HG03575 (cell line): Measurements from ENCODE around the gene RDM1.
"Not testable (repeated sequence)": the region's sequence is repeated elsewhere in the genome, so short reads cannot be mapped to it uniquely, and the experiment has no call there.

ENCODE experiments used
- ATAC-seq: cut with Tn5 transposase; IDR thresholded peaks from one replicate; pipeline ENCODE4 v1.9.1; 2021; ENCODE audit not compliant: unreplicated experiment, insufficient number of reproducible peaks, low FRiP score; ENCODE audit errors: extremely low read depth

The RDM1 gene

GRCh38 chr17:35906191-35906925 lies 24.2 kb downstream of the RDM1 start:
- no peak for ATAC-seq

DNA sequence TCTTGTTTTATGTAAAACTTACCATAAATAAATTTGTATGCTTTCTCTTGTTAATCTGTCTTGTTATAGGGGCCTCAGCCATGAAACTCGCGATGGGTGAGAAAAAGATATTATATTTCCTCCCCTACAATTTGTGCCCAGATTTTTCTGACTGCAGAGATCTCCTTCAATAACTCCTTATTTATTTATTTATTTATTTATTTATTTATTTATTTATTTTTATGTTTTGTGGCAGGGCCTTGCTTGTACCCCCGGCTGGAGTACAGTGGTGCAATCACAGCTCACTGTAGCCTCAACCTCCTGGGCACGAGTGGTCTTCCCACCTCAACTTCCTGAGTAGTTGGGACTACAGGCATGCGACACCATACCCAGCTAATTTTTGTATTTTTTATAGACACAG lies 27.1 kb downstream of the RDM1 start:
- no peak for ATAC-seq

GRCh38 chr17:35901631-35902175 lies 28.9 kb downstream of the RDM1 start:
- ATAC-seq, result no peak

- no peak for ATAC-seq
Observed at GRCh38 chr17:35900708-35901480, 29.7 kb downstream of the RDM1 start.

DNA sequence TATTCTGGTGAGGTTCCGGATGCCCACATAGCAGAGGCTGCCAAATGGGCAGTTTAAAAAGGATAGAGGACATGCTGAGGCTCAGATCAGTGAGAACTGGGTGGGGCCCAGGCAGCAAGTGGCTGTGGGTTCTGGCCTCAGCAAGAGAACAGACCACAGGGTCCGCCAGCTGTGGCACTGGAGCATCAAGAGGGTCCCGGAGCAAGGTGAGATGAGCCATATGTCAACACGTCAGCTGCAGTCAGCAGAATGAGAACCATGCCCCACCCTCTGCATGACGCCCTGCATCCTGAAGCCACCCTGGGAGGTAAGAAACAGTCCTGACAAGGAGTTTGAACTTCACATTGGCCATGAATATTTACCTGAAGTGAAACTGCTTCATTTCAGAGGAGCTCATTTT lies 30.3 kb downstream of the RDM1 start:
- ATAC-seq, result no peak

GRCh38 chr17:35898283-35899070 lies 32.1 kb downstream of the RDM1 start:
- no peak for ATAC-seq

- ATAC-seq, result not testable (repeated sequence)
Observed at GRCh38 chr17:35897772-35898171, 32.8 kb downstream of the RDM1 start.

DNA sequence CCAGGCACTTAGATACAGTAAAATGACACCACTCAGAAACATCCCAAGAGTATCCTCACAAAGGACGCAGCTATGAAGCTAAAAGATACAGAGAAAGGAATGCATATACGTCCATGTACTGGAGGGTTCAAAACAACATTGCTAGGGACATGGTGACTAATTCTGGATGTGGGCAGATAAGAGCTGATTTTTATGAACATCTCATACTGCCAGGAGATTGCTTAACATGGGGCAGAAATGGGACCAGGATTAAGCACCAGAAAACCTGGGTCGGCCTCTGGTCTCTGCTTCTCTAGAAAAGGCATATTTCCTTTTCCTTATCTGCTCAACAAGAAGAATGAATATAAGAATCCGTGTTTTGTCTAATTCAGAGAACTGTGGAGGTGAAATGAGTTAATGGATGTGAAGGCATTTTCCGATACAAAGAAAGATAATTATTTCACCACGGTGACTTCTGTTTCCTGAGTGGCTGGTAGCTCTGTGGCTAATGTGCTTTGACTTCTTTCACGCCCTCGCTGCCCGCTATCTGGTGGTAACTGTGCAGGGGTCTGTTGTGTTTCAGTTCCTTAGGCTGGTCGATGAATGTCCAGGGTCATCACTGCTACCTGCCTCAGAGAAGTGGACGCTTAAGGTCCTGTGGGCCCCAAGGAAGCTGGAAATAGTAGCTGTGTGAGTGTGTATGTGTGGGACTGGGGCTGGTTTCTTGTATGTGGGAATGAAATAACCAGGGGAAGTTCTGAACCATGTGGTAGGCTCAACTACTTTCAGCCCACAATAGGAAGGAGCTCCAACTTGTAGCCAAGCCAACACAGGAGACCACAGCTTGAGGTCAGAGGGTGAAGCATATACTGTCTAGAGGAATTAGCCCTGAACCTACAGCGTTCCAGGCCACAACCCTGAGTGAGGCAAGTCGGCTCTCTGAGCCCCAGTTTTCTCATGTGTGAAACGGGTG lies 34.7 kb downstream of the RDM1 start:
- no peak for ATAC-seq

DNA sequence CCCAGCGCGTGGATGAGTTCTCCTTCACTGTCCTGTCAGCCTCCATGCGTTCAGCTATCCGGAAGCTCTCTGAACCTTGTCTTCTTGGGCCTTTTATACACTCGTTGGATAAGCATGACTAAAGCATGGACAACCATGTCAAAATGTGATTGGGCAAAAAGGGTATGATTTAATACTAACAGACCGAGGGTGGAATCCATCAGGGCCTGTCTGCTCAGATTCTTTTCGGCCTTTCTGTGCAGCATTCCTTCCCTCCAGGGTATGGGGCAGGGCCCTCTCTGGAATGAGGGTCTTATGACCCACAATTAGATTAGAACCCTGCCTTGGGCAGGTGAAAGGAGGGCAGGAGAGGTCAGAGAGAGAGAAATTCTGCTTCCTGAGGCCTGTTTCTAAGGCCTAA lies 36.4 kb downstream of the RDM1 start:
- no peak for ATAC-seq

- ATAC-seq, result no peak
Observed at GRCh38 chr17:35893751-35894150, 36.8 kb downstream of the RDM1 start.

DNA sequence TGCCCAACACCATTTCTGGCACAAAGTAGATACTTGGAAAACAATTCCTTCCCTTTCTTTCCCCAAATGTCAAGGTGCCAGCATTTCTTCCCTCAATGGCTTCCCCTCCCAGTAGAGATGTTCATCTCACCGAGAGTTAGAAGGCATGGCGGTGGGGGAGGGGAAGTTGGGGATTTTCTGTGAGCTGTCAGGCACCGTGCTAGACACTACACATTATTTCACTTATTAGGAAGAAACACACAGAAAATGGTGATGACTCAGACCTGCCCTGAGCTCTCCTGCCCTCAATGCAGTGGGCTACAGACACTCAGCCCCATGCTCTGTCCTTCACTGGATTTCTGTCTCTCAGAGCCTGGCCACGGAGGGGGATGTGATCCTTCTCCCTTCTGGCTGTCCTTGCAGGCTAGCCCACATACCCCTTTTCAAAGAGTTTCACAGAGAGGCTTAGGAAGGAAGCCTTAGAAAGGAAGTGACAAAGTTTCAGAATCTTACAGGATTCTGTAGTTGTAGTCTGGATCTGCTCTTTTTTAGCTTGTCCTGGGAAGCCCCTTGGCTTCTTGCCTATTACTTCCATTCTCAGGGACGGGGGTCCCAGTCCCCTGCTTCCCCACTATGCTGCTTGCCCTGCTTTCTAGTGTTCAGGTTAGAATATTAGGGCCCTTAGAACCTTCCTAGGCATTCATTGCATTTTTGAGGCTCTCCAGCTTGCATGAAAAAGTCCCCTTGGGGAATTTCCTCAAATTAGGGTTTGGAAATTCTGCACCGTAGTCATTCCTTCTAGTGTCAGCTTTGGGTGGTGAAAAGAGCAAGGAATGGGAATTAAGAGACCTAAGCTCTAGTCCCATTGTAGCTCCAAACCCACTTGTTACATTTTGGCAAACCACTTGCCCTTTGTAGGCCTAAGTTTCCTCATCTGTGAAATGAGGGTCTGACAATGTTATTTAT lies 38.2 kb downstream of the RDM1 start:
- no peak for ATAC-seq

DNA sequence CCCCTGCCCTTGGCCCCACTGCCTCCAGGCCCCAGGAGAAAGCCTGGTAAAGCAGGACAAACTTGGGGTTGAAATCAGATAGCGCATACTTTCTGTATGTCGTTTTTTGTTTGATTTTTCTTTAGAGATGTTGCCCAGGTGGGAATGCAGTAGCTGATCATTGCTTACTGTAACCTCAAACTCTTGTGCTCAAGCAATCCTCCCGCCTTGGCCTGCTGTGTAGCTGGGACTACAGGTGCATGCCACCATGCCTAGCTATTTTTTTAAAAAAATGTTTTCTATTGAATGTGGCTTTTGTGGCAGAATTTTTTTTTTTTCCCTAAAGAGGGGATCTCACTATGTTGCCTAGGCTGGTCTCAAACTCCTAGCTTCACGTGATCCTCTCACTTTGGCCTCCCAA lies 39.3 kb downstream of the RDM1 start:
- no peak for ATAC-seq

- no peak for ATAC-seq
Observed at GRCh38 chr17:35890774-35891155, 39.8 kb downstream of the RDM1 start.

DNA sequence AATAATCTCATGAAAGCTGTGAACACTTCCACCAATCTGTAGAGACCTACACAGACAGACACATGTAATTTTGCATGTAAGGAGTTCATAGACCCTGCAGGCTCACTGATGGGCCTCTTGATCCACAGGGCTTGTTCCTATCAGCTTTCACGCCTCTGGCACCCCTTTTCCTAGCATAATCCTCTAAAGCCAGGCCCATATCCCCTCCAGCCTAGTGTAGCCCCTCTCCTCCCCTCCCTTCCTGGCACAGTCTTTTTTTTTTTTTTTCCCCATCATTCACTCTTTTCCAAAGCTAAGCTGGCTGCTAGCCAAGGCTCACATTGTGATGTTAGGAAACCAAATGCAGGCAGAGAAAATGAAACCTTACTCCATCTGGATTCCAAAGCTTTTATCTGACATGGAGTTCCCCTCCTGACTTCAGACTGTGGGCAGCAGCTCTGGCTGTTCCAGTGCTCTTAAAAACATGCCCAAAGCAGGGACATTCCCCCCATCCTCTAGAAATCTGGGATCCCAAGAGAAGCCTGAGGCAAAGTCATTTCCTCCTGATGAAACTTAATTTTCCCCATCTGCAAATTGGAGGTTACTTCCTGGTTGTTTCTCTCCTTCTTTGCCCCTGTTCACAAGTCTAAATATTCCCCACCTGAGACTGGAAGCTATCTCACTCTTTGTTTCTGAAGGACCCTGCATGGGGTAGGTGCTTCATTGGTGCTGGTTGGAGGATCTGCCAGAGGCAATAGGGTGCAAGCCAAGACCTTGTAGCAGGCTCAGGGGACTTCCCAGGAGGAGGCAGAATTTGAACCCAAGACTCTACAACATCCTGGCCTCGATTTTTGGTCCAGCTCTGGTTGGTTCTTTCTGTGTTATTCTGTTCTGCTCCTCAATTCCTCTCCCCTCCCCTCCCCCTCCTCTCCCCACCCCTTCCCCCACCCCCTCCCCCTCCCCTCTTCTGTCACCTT lies 40.5 kb downstream of the RDM1 start:
- no peak for ATAC-seq

- ATAC-seq, result no peak
Observed at GRCh38 chr17:35889241-35889640, 41.3 kb downstream of the RDM1 start.
